ENCODE measurements around the gene FGFRL1.

The FGFRL1 gene

GRCh38 chr4:965766-966134 is 45.7 kb upstream of the FGFRL1 start:
- TF ChIP-seq SPI1 (IDR thresholded peaks at IDR 0.05; ENCODE audit: borderline replicate concordance, low read depth): no peak
- TF ChIP-seq, protein P1, sequence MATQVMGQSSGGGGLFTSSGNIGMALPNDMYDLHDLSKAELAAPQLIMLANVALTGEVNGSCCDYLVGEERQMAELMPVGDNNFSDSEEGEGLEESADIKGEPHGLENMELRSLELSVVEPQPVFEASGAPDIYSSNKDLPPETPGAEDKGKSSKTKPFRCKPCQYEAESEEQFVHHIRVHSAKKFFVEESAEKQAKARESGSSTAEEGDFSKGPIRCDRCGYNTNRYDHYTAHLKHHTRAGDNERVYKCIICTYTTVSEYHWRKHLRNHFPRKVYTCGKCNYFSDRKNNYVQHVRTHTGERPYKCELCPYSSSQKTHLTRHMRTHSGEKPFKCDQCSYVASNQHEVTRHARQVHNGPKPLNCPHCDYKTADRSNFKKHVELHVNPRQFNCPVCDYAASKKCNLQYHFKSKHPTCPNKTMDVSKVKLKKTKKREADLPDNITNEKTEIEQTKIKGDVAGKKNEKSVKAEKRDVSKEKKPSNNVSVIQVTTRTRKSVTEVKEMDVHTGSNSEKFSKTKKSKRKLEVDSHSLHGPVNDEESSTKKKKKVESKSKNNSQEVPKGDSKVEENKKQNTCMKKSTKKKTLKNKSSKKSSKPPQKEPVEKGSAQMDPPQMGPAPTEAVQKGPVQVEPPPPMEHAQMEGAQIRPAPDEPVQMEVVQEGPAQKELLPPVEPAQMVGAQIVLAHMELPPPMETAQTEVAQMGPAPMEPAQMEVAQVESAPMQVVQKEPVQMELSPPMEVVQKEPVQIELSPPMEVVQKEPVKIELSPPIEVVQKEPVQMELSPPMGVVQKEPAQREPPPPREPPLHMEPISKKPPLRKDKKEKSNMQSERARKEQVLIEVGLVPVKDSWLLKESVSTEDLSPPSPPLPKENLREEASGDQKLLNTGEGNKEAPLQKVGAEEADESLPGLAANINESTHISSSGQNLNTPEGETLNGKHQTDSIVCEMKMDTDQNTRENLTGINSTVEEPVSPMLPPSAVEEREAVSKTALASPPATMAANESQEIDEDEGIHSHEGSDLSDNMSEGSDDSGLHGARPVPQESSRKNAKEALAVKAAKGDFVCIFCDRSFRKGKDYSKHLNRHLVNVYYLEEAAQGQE (IDR thresholded peaks at IDR 0.05; ENCODE audit: insufficient replicate concordance, low read depth): no peak
- TF ChIP-seq GABPA (IDR thresholded peaks at IDR 0.05; ENCODE audit: low read depth): no peak
- TF ChIP-seq POLR2AphosphoS5 (IDR thresholded peaks at IDR 0.05; ENCODE audit: low read depth): no peak
- TF ChIP-seq, protein P2, sequence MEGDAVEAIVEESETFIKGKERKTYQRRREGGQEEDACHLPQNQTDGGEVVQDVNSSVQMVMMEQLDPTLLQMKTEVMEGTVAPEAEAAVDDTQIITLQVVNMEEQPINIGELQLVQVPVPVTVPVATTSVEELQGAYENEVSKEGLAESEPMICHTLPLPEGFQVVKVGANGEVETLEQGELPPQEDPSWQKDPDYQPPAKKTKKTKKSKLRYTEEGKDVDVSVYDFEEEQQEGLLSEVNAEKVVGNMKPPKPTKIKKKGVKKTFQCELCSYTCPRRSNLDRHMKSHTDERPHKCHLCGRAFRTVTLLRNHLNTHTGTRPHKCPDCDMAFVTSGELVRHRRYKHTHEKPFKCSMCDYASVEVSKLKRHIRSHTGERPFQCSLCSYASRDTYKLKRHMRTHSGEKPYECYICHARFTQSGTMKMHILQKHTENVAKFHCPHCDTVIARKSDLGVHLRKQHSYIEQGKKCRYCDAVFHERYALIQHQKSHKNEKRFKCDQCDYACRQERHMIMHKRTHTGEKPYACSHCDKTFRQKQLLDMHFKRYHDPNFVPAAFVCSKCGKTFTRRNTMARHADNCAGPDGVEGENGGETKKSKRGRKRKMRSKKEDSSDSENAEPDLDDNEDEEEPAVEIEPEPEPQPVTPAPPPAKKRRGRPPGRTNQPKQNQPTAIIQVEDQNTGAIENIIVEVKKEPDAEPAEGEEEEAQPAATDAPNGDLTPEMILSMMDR (IDR thresholded peaks at IDR 0.05; ENCODE audit: insufficient read depth, low read length): no peak
- DNase-seq (ENCODE audit: low read depth in 1 of 2, low spot score in 1 of 2): no peak
- H3K4me3 ChIP-seq (replicated peaks; ENCODE audit: insufficient read depth, low read length): no peak overlapping the region
- no peaks in the 10 kb centered on the region for H3K27me3 ChIP-seq (ENCODE audit: insufficient read depth, poor library complexity, severe bottlenecking)
- no peak overlapping the region for H3K27ac ChIP-seq (replicated peaks)

DNA sequence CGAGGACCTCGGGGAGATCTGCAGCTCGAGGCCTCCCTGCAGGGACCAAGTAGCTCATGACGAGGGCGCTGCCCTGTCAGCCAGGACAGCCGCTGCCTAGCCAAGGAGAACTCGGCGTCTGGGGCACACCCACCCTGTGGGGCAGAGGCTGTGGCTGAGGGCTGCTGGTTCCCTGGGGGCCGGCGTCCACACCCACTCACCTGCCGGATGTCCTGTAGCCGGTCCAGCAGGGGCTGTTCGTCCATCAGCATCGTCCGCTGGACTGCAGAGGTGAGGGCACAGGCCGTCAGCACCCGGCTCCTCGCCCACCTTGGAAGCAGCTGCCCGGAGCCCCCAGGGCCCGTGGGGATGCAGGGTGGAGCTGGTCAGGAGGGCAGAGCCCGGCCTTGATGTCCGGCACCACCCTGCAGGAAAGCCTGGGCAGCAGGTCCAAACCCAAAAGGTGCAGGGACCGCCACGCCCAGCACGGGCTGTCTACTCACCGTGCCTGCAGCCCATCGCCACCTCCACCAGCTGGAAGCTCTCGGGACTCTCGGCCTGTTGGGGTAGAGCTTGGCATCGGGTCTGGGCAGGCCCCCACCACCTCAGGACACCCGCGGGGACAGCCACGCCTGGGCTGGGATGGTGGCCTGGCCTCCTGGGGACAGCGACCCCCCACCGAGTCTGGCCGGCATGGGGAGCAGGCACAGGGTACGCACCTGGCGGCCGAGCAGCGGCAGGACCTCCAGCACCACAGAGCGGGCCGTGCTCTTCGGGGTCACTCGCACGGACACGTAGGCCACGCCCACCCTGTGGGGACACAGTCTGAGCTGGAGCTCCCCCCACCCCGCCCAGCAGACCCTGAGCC is 44.9 kb upstream of the FGFRL1 start:
- DNase-seq (ENCODE audit: low read depth in 1 of 2, low spot score in 1 of 2): no peak
- TF ChIP-seq, protein P1 (IDR thresholded peaks at IDR 0.05; ENCODE audit: insufficient replicate concordance, low read depth): no peak
- TF ChIP-seq POLR2AphosphoS5 (IDR thresholded peaks at IDR 0.05; ENCODE audit: low read depth) (no peak), SPI1 (IDR thresholded peaks at IDR 0.05; ENCODE audit: borderline replicate concordance, low read depth) (no peak), GABPA (IDR thresholded peaks at IDR 0.05; ENCODE audit: low read depth) (no peak)
- TF ChIP-seq, protein P2 (IDR thresholded peaks at IDR 0.05; ENCODE audit: insufficient read depth, low read length): no peak
- Histone ChIP-seq H3K27ac (replicated peaks) (no peak overlapping the region), H3K4me3 (replicated peaks; ENCODE audit: insufficient read depth, low read length) (no peak overlapping the region), H3K27me3 (ENCODE audit: insufficient read depth, poor library complexity, severe bottlenecking) (no peaks in the 10 kb centered on the region)

DNA sequence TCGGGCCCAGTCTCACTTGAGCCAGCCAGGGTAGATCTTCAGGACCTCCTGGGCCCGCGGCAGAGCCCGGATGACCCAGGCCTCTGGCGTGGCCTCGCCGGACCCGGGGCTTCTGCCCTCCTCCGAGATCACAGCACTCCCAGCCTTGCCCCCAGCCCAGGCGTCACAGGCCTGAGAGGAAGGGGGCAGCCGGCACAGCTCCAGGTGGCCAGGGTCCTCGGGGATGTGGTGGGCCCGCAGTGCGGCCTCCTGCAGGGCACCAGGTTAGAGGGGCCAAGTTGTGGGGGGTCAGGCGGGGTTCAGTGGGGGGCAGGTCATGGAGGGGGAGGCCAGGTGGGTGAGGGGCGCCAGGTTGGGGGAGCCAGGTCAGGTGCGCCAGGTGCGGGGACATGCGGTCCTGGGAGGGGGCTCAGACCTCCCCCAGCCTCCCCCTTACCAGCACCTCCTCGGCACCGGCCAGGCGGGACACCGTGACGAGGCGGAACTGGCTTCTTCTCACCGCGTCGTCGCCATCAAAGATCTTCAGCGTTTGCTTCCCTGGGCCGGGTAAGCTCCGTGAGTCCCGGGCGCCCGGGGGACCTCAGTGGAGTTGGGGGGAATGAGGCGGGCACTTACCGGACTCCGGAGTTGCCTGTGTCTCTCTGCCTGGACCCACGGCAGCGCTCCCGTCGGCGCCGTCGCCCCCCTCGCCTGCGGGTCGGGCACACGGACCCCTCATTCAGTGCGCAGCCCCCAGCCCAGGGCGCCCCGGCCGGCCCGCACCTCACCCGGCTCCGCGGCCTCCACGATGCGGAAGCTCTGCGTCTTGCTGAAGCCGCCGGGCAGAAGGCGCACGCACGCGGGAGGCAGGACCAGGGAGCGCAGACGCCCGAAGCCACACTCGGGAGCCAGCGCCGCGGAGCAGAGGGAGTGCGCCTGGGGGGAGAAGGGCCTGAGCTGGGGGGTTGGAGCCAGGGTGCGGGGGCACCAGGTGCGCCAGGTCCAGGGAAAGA is 44.0 kb upstream of the FGFRL1 start:
- Histone ChIP-seq H3K27me3 (ENCODE audit: insufficient read depth, poor library complexity, severe bottlenecking) (no peaks in the 10 kb centered on the region), H3K4me3 (replicated peaks; ENCODE audit: insufficient read depth, low read length) (no peak overlapping the region; the same call in 1 of the 2 replicates), H3K27ac (replicated peaks) (no peak overlapping the region)
- DNase-seq (ENCODE audit: low read depth in 1 of 2, low spot score in 1 of 2): peak; percentile 29 to 49
- TF ChIP-seq, protein P1 (IDR thresholded peaks at IDR 0.05; ENCODE audit: insufficient replicate concordance, low read depth): no peak
- TF ChIP-seq POLR2AphosphoS5 (IDR thresholded peaks at IDR 0.05; ENCODE audit: low read depth) (no peak), GABPA (IDR thresholded peaks at IDR 0.05; ENCODE audit: low read depth) (no peak), SPI1 (IDR thresholded peaks at IDR 0.05; ENCODE audit: borderline replicate concordance, low read depth) (no peak)
- TF ChIP-seq, protein P2 (IDR thresholded peaks at IDR 0.05; ENCODE audit: insufficient read depth, low read length): no peak
